CD14-positive monocyte (primary cell): ENCODE data around the gene TTC14. TPM values are rescaled to one million over a fixed set of nuclear protein-coding genes. Genes with fewer than 3 reads are reported as not detected.

Experiments used
- DNase-seq, 3 donors: peaks; one replicate each; pipeline ENCODE4 v3.0.0-alpha.2; 2011 to 2022
- H2AFZ ChIP-seq: 2 replicates; pipeline ENCODE4 v1.6.0; 2012; ENCODE audit warnings: mild to moderate bottlenecking, low read depth, low read length, inconsistent platforms; ENCODE audit not compliant: insufficient read depth, poor library complexity, severe bottlenecking
- H3K27ac ChIP-seq, 2 donors: 1 replicate in 1 of 2; 2 replicates in 1 of 2; pipeline ENCODE4 v1.5.1; 2012 to 2013; ENCODE audit warnings: low read length in 2 of 2, control low read depth in 1 of 2, inconsistent platforms in 1 of 2, low read depth in 1 of 2, mild to moderate bottlenecking in 1 of 2
- H3K27me3 ChIP-seq, 2 donors: one replicate each; pipeline versions ENCODE4 v1.6.0 to v1.6.1; 2011 to 2013; ENCODE audit warnings: low read length in 2 of 2; ENCODE audit not compliant: control insufficient read depth in 2 of 2, insufficient read depth in 2 of 2
- H3K36me3 ChIP-seq, 2 donors: replicated peaks in 1 of 2; 1 replicate in 1 of 2; 2 replicates in 1 of 2; pipeline versions ENCODE4 v1.5.1 to v1.6.1; 2012 to 2013; ENCODE audit warnings: low read length in 2 of 2, control low read depth in 1 of 2, inconsistent platforms in 1 of 2, mild to moderate bottlenecking in 1 of 2; ENCODE audit not compliant: insufficient read depth in 2 of 2, control insufficient read depth in 1 of 2
- H3K4me1 ChIP-seq, 2 donors: 1 replicate in 1 of 2; 2 replicates in 1 of 2; pipeline versions ENCODE4 v1.5.1 to v1.6.1; 2012 to 2013; ENCODE audit warnings: low read length in 2 of 2, control low read depth in 1 of 2, inconsistent platforms in 1 of 2, mild to moderate bottlenecking in 1 of 2, moderate library complexity in 1 of 2; ENCODE audit not compliant: insufficient read depth in 2 of 2, control insufficient read depth in 1 of 2
- H3K4me2 ChIP-seq: replicated peaks from 2 replicates; pipeline ENCODE3; 2012; ENCODE audit warnings: low read length, moderate library complexity, mild to moderate bottlenecking; ENCODE audit not compliant: poor library complexity, severe bottlenecking; ENCODE audit errors: extremely low read depth
- H3K4me3 ChIP-seq, 3 experiments: fragments of 200-600 bp in 1 of 3; sonication (generic) in 1 of 3; replicated peaks in 1 of 3; 1 replicate in 2 of 3; 2 replicates in 1 of 3; pipeline ENCODE4 v1.5.1; 2011 to 2013; ENCODE audit warnings: low read length in 3 of 3, mild to moderate bottlenecking in 3 of 3, control low read depth in 2 of 3, low read depth in 2 of 3, inconsistent platforms in 1 of 3, moderate library complexity in 1 of 3
- H3K79me2 ChIP-seq: 2 replicates; pipeline ENCODE4 v1.6.0; 2012; ENCODE audit warnings: mild to moderate bottlenecking, control low read depth, inconsistent platforms, low read length, moderate library complexity; ENCODE audit not compliant: insufficient read depth
- H3K9ac ChIP-seq: 2 replicates; pipeline ENCODE4 v1.6.0; 2017; ENCODE audit warnings: low read length, mild to moderate bottlenecking; ENCODE audit not compliant: insufficient read depth, poor library complexity, severe bottlenecking
- H3K9me3 ChIP-seq, 2 donors: replicated peaks in 1 of 2; 1 replicate in 1 of 2; 2 replicates in 1 of 2; pipeline versions ENCODE4 v1.5.1 to v1.6.1; 2012 to 2013; ENCODE audit warnings: low read length in 2 of 2, control low read depth in 1 of 2; ENCODE audit not compliant: control insufficient read depth in 1 of 2, insufficient read depth in 1 of 2
- H4K20me1 ChIP-seq: 2 replicates; pipeline ENCODE4 v1.6.0; 2012; ENCODE audit warnings: mild to moderate bottlenecking, low read length, control low read depth, moderate library complexity; ENCODE audit not compliant: insufficient read depth
- H3K27ac Mint-ChIP-seq, 7 donors: one replicate each; pipeline ENCODE4 v1.8.0; 2020; ENCODE audit warnings: mild to moderate bottlenecking in 7 of 7, mixed read lengths in 7 of 7, moderate library complexity in 6 of 7, inconsistent platforms in 2 of 7
- H3K27me3 Mint-ChIP-seq, 3 donors: one replicate each; pipeline ENCODE4 v1.8.0; 2021 to 2022; ENCODE audit warnings: low read depth in 3 of 3, mild to moderate bottlenecking in 3 of 3, mixed read lengths in 3 of 3, moderate library complexity in 3 of 3, inconsistent platforms in 1 of 3
- H3K36me3 Mint-ChIP-seq, 2 donors: one replicate each; pipeline ENCODE4 v1.8.0; 2020; ENCODE audit warnings: mixed read lengths in 2 of 2, inconsistent platforms in 1 of 2, mild to moderate bottlenecking in 1 of 2
- H3K4me1 Mint-ChIP-seq: one replicate; pipeline ENCODE4 v1.8.0; 2020; ENCODE audit warnings: mild to moderate bottlenecking, mixed read lengths
- H3K4me3 Mint-ChIP-seq, 2 donors: one replicate each; pipeline ENCODE4 v1.8.0; 2020; ENCODE audit warnings: mild to moderate bottlenecking in 2 of 2, mixed read lengths in 2 of 2, moderate library complexity in 1 of 2
- H3K9me3 Mint-ChIP-seq, 7 donors: one replicate each; pipeline ENCODE4 v1.8.0; 2020 to 2022; ENCODE audit warnings: mixed read lengths in 7 of 7, mild to moderate bottlenecking in 6 of 7, moderate library complexity in 6 of 7, inconsistent platforms in 2 of 7
- CTCF ChIP-seq: fragments of 200-600 bp; IDR thresholded peaks from one replicate; pipeline ENCODE4 v1.8.0; 2022; ENCODE audit warnings: antibody characterized with exemption, mild to moderate bottlenecking
- whole genome bisulfite sequencing: methylation state at CpG from one replicate; pipeline ENCODE4 v1.1.5; 2013; ENCODE audit warnings: missing lambda C conversion rate; ENCODE audit not compliant: insufficient coverage; 5-methylcytosine and 5-hydroxymethylcytosine counted together
- intact Hi-C, 2 donors: fragments of 100-400 bp; cut with micrococcal nuclease; formaldehyde crosslinking; loops; one replicate each; pipeline versions ENCODE4 v1.15.0 to v1.15.1; 2023
- polyA plus RNA-seq, 3 donors: library from polyadenylated mRNA; depleted of rRNA in 1 of 3; unstranded in 2 of 3; stranded (reverse) in 1 of 3; fragments of 300-500 nt in 2 of 3; fragments of >200 nt in 1 of 3; fragmentation: Illumina TruSeq in 2 of 3; gene quantifications; 1 replicate in 2 of 3; 2 replicates in 1 of 3; pipeline ENCODE4 v1.2.3, GENCODE V29; 2012 to 2021

Gene TTC14
- polyA plus RNA-seq, 3 donors: 18.3 to 40.6 (median 18.9) TPM

DNA sequence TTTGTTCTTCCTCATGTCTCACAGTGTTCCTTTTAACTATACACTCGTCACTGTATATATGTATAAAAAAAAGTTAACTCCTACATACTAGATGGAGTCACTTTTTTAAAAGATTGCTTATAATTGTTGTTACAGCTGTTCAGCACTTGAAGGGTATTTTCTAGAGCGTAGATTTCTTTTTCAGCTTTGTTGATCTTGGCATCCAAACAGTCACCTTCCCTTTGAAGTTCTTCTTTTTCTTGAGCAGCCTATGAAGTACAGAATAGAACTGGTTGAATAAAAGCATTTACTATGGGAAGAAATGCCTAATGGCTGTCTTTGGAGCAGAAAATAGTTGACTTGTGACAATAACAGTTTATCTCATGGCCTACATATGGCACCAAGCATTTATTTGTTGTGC lies 17.8 kb downstream of the TTC14 start:
- Histone ChIP-seq H3K4me1 (no peaks in the 10 kb centered on the region), H3K9me3 (no peaks in the 10 kb centered on the region), H2AFZ (no peak overlapping the region), H3K79me2 (no peaks in the 10 kb centered on the region), H3K4me2 (no peak overlapping the region), H3K36me3 (peaks cover 0 to 6% of the 10 kb centered on the region in 2 donors), H3K9ac (no peak overlapping the region), H3K27me3 (no peaks in the 10 kb centered on the region), H3K4me3 (no peak overlapping the region), H4K20me1 (no peaks in the 10 kb centered on the region), H3K27ac (no peak overlapping the region)
- DNase-seq: no peak
- no peak overlapping the region for H3K4me3 Mint-ChIP-seq
- H3K27ac Mint-ChIP-seq: no peak overlapping the region
- no peak for TF ChIP-seq CTCF
- peaks cover 21 to 24% of the 10 kb centered on the region in 2 donors for H3K36me3 Mint-ChIP-seq
- intact Hi-C loops: no loop called here
- no peaks in the 10 kb centered on the region for H3K27me3 Mint-ChIP-seq
- WGBS: no CpG with 5 or more reads among the region's 2 CpGs
- no peaks in the 10 kb centered on the region for H3K4me1 Mint-ChIP-seq
- H3K9me3 Mint-ChIP-seq: peaks cover 0 to 12% (median 5%) of the 10 kb centered on the region in 7 donors

DNA sequence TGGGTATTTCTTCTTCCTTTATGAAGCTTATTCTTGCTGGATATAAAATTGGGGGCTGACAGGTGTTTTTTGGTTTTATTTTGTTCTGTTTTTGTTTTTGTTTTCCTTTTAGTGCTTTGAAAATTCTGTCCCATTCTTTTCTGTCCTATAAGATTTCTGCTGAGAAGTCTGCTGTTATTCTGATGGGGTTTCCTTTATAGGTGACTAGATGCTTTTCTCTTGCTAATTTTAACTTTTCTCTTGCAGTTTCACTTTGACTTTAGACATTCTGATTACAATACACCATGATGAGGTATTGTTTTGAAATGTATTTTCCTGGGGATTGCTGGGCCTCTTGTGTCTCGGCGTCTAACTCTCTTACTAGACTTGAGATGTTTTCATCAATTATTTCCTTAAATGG lies 22.8 kb downstream of the TTC14 start:
- H3K4me1 Mint-ChIP-seq: no peaks in the 10 kb centered on the region
- no peak overlapping the region for H2AFZ ChIP-seq
- no peak overlapping the region for H3K4me3 Mint-ChIP-seq
- no peaks in the 10 kb centered on the region for H3K4me1 ChIP-seq
- H3K4me3 ChIP-seq: no peak overlapping the region
- no peak overlapping the region for H3K4me2 ChIP-seq
- H3K36me3 ChIP-seq: peaks cover 0 to 13% of the 10 kb centered on the region in 2 donors
- H3K36me3 Mint-ChIP-seq: peaks cover 30 to 39% of the 10 kb centered on the region in 2 donors
- H3K27me3 ChIP-seq: no peaks in the 10 kb centered on the region
- no peaks in the 10 kb centered on the region for H3K9me3 ChIP-seq
- no peak for DNase-seq
- peaks cover 3 to 14% (median 5%) of the 10 kb centered on the region in 7 donors for H3K9me3 Mint-ChIP-seq
- no peaks in the 10 kb centered on the region for H3K79me2 ChIP-seq
- no peak overlapping the region for H3K27ac ChIP-seq
- TF ChIP-seq CTCF: no peak
- H3K27me3 Mint-ChIP-seq: no peaks in the 10 kb centered on the region
- H3K9ac ChIP-seq: no peak overlapping the region
- no peaks in the 10 kb centered on the region for H4K20me1 ChIP-seq
- no CpG with 5 or more reads among the region's 2 CpGs for WGBS
- H3K27ac Mint-ChIP-seq: no peak overlapping the region
- intact Hi-C loops: no loop called here
